ENCODE measurements around the gene PCDH15.

The PCDH15 gene

GRCh38 chr10:54702583-54703485 is 98.2 kb downstream of the PCDH15 start:
- no peak for DNase-seq

- no peak for DNase-seq
These were observed 109.7 kb downstream of the PCDH15 start for GRCh38 chr10:54691331-54691730.

- DNase-seq, result no peak
These were observed 118.5 kb downstream of the PCDH15 start for GRCh38 chr10:54682554-54682953.

- no peak for DNase-seq
These were observed 119.9 kb downstream of the PCDH15 start for GRCh38 chr10:54681136-54681535.

- DNase-seq, result no peak
These were observed 133.9 kb downstream of the PCDH15 start for GRCh38 chr10:54667136-54667535.

- no peak for DNase-seq
These were observed 134.8 kb downstream of the PCDH15 start for GRCh38 chr10:54666192-54666591.

GRCh38 chr10:54665095-54665494 is 135.9 kb downstream of the PCDH15 start:
- DNase-seq, result no peak

- no peak for DNase-seq
These were observed 140.6 kb downstream of the PCDH15 start for GRCh38 chr10:54660397-54660796.

GRCh38 chr10:54656643-54657042 is 144.4 kb downstream of the PCDH15 start:
- DNase-seq, result no peak

- no peak for DNase-seq
These were observed 147.5 kb downstream of the PCDH15 start for GRCh38 chr10:54653518-54653917.

- DNase-seq, result no peak
These were observed 150.5 kb downstream of the PCDH15 start for GRCh38 chr10:54650547-54650946.

GRCh38 chr10:54622017-54622416 is 179.0 kb downstream of the PCDH15 start:
- DNase-seq, result no peak

- no peak for DNase-seq
These were observed 180.7 kb downstream of the PCDH15 start for GRCh38 chr10:54620352-54620751.

GRCh38 chr10:54614072-54614471 is 187.0 kb downstream of the PCDH15 start:
- no peak for DNase-seq

GRCh38 chr10:54613162-54613561 is 187.9 kb downstream of the PCDH15 start:
- DNase-seq, result no peak

GRCh38 chr10:54609423-54609822 is 191.6 kb downstream of the PCDH15 start:
- no peak for DNase-seq

- DNase-seq, result no peak
These were observed 193.0 kb downstream of the PCDH15 start for GRCh38 chr10:54607983-54608382.

- DNase-seq, result no peak
These were observed 206.7 kb downstream of the PCDH15 start for GRCh38 chr10:54594289-54594688.

GRCh38 chr10:54587971-54588370 is 213.1 kb downstream of the PCDH15 start:
- DNase-seq, result no peak

- no peak for DNase-seq
These were observed 215.5 kb downstream of the PCDH15 start for GRCh38 chr10:54585572-54585971.

- no peak for DNase-seq
These were observed 223.3 kb downstream of the PCDH15 start for GRCh38 chr10:54577682-54578081.

- DNase-seq, result no peak
These were observed 224.5 kb downstream of the PCDH15 start for GRCh38 chr10:54576541-54576940.

- no peak for DNase-seq
These were observed 241.5 kb downstream of the PCDH15 start for GRCh38 chr10:54559498-54559897.

- DNase-seq, result no peak
These were observed 247.0 kb downstream of the PCDH15 start for GRCh38 chr10:54554028-54554427.

- DNase-seq, result no peak
These were observed 251.0 kb downstream of the PCDH15 start for GRCh38 chr10:54550016-54550415.
